K562 (cell line): Measurements from ENCODE around the gene IPP. TPM values are rescaled to one million over a fixed set of nuclear protein-coding genes. Genes with fewer than 3 reads are reported as not detected.

Experiments used
- ATF7 ChIP-seq: fragments of 450-650 bp; IDR thresholded peaks from 2 replicates; pipeline ENCODE4 v1.7.1; 2014; ENCODE audit warnings: mild to moderate bottlenecking, moderate library complexity
- HDAC8 ChIP-seq: fragments of 450-650 bp; IDR thresholded peaks from 2 replicates; pipeline ENCODE4 v1.6.1; 2016; ENCODE audit warnings: mild to moderate bottlenecking, missing genetic modification characterization, moderate library complexity, missing compliant biosample characterization
- MAFG ChIP-seq: fragments of 450-650 bp; conservative IDR thresholded peaks from 2 replicates; pipeline ENCODE4 v1.6.1; 2016; ENCODE audit warnings: missing genetic modification characterization, missing compliant biosample characterization
- MIER1 ChIP-seq: fragments of 450-650 bp; IDR thresholded peaks from 2 replicates; pipeline ENCODE4 v1.6.1; 2016; ENCODE audit warnings: antibody characterized with exemption, mild to moderate bottlenecking, low read depth
- MTA3 ChIP-seq: fragments of 450-650 bp; formaldehyde crosslinking; IDR thresholded peaks from 2 replicates; pipeline ENCODE4 v1.6.1; 2017; ENCODE audit warnings: mild to moderate bottlenecking, borderline replicate concordance
- NUFIP1 ChIP-seq: fragments of 450-650 bp; IDR thresholded peaks from 2 replicates; pipeline ENCODE4 v1.6.1; 2018; ENCODE audit not compliant: partially characterized antibody
- RCOR1 ChIP-seq, 2 experiments: IDR thresholded peaks; 2 replicates each; pipeline ENCODE4 v1.6.1; 2012; ENCODE audit warnings: low read depth in 2 of 2, low read length in 2 of 2, borderline replicate concordance in 1 of 2, improper control_type of control experiment in 1 of 2
- SMARCC2 ChIP-seq: fragments of 450-650 bp; IDR thresholded peaks from 2 replicates; pipeline ENCODE4 v1.6.1; 2017; ENCODE audit warnings: antibody characterized with exemption, moderate library complexity, mild to moderate bottlenecking, low read depth
- SP1 ChIP-seq: sonication (generic); formaldehyde crosslinking; IDR thresholded peaks from 2 replicates; pipeline ENCODE4 v1.8.1; 2022; ENCODE audit warnings: mild to moderate bottlenecking, missing genetic modification reagents
- ZMIZ1 ChIP-seq, 2 experiments: fragments of 150-350 bp in 1 of 2; IDR thresholded peaks; 2 replicates each; pipeline ENCODE4 v1.6.1; 2012 to 2016; ENCODE audit warnings: low read depth in 2 of 2, low read length in 2 of 2, mild to moderate bottlenecking in 1 of 2, moderate library complexity in 1 of 2
- ZNF143 ChIP-seq: sonication (generic); formaldehyde crosslinking; IDR thresholded peaks from 2 replicates; pipeline ENCODE4 v1.9.0; 2022; ENCODE audit warnings: mild to moderate bottlenecking, missing genetic modification reagents
- ZNF586 ChIP-seq: fragments of 450-650 bp; formaldehyde crosslinking; conservative IDR thresholded peaks from 2 replicates; pipeline ENCODE4 v1.4.0; 2020; ENCODE audit warnings: mild to moderate bottlenecking, moderate library complexity
- polyA plus RNA-seq, 8 experiments: library from polyadenylated mRNA; depleted of rRNA in 4 of 8; stranded (reverse) in 5 of 8; unstranded in 3 of 8; fragments of >200 nt; fragmentation: Nextera tagmentation in 2 of 8; fragmentation: Illumina TruSeq in 1 of 8; extraction: Ambion mirVana in 2 of 8; extraction: Trizol in 1 of 8; gene quantifications; 2 replicates each; pipeline versions ENCODE4 v1.2.1 to v1.2.3, GENCODE V29; 2011 to 2014; ENCODE audit warnings: inconsistent platforms in 1 of 8, missing spikeins in 1 of 8
- total RNA-seq, 7 experiments: library from RNA; depleted of rRNA in 6 of 7; stranded (reverse); fragments of >200 nt in 6 of 7; fragmentation: Illumina TruSeq in 2 of 7; extraction: Trizol in 2 of 7; gene quantifications; 2 replicates each; pipeline versions ENCODE4 v1.2.1 to v1.2.3, GENCODE V29; 2011 to 2021; ENCODE audit warnings: low replicate concordance in 1 of 7
- TF ChIP-seq, protein P1 (sequence below), 2 experiments: IDR thresholded peaks; 2 replicates each; pipeline ENCODE4 v1.6.1; 2011; ENCODE audit warnings: borderline replicate concordance in 1 of 2, control low read depth in 1 of 2, low read depth in 1 of 2, low read length in 1 of 2, mild to moderate bottlenecking in 1 of 2, mixed read lengths in 1 of 2, moderate library complexity in 1 of 2; ENCODE audit not compliant: insufficient read depth in 1 of 2, insufficient read length in 1 of 2, poor library complexity in 1 of 2, severe bottlenecking in 1 of 2; ENCODE audit errors: extremely low read depth in 1 of 2
- TF ChIP-seq, protein P2 (sequence below): sonication (generic); formaldehyde crosslinking; IDR thresholded peaks from 2 replicates; pipeline ENCODE4 v1.8.1; 2022; ENCODE audit warnings: missing genetic modification reagents
- TF ChIP-seq, protein P3 (sequence below): fragments of 450-650 bp; IDR thresholded peaks from 2 replicates; pipeline ENCODE4 v1.6.1; 2017; ENCODE audit warnings: antibody characterized with exemption, mild to moderate bottlenecking

The IPP gene
- total and polyA plus RNA-seq, 9 of the 15 experiments (the other 6 are each of a cell fraction or from before 2014, with no cell fraction given) = 6.9 to 15.1 (median 9.7) TPM

- TF ChIP-seq ATF7 = 0 out of 2 replicates have a peak, but pooled peaks have one; percentile 11
- TF ChIP-seq MTA3 = no peak
- no peak for TF ChIP-seq SMARCC2
- TF ChIP-seq, protein P1, sequence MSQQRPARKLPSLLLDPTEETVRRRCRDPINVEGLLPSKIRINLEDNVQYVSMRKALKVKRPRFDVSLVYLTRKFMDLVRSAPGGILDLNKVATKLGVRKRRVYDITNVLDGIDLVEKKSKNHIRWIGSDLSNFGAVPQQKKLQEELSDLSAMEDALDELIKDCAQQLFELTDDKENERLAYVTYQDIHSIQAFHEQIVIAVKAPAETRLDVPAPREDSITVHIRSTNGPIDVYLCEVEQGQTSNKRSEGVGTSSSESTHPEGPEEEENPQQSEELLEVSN (IDR thresholded peaks at IDR 0.05; ENCODE audit: borderline replicate concordance in 1 of 2, extremely low read depth in 1 of 2, insufficient read depth in 1 of 2, insufficient read length in 1 of 2, low read depth in 1 of 2, low read length in 1 of 2, poor library complexity in 1 of 2, severe bottlenecking in 1 of 2) = peak in 1 of 2 experiments; percentile 27
- no peak for TF ChIP-seq ZNF143 (CRISPR knock-in tag)
- TF ChIP-seq MIER1 = no peak
- TF ChIP-seq, protein P2, sequence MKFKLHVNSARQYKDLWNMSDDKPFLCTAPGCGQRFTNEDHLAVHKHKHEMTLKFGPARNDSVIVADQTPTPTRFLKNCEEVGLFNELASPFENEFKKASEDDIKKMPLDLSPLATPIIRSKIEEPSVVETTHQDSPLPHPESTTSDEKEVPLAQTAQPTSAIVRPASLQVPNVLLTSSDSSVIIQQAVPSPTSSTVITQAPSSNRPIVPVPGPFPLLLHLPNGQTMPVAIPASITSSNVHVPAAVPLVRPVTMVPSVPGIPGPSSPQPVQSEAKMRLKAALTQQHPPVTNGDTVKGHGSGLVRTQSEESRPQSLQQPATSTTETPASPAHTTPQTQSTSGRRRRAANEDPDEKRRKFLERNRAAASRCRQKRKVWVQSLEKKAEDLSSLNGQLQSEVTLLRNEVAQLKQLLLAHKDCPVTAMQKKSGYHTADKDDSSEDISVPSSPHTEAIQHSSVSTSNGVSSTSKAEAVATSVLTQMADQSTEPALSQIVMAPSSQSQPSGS (CRISPR knock-in tag) = no peak
- no peak for TF ChIP-seq ZNF586 (CRISPR knock-in tag)
- no peak for TF ChIP-seq RCOR1 (IDR thresholded peaks at IDR 0.05; ENCODE audit: borderline replicate concordance in 1 of 2, low read depth in 2 of 2, low read length in 2 of 2)
- no peak for TF ChIP-seq HDAC8
- no peak for TF ChIP-seq SP1
- TF ChIP-seq MAFG = no peak
- TF ChIP-seq ZMIZ1 (IDR thresholded peaks at IDR 0.05; ENCODE audit: low read depth in 2 of 2, low read length in 2 of 2) = no peak
- TF ChIP-seq NUFIP1 = no peak
- TF ChIP-seq, protein P3, sequence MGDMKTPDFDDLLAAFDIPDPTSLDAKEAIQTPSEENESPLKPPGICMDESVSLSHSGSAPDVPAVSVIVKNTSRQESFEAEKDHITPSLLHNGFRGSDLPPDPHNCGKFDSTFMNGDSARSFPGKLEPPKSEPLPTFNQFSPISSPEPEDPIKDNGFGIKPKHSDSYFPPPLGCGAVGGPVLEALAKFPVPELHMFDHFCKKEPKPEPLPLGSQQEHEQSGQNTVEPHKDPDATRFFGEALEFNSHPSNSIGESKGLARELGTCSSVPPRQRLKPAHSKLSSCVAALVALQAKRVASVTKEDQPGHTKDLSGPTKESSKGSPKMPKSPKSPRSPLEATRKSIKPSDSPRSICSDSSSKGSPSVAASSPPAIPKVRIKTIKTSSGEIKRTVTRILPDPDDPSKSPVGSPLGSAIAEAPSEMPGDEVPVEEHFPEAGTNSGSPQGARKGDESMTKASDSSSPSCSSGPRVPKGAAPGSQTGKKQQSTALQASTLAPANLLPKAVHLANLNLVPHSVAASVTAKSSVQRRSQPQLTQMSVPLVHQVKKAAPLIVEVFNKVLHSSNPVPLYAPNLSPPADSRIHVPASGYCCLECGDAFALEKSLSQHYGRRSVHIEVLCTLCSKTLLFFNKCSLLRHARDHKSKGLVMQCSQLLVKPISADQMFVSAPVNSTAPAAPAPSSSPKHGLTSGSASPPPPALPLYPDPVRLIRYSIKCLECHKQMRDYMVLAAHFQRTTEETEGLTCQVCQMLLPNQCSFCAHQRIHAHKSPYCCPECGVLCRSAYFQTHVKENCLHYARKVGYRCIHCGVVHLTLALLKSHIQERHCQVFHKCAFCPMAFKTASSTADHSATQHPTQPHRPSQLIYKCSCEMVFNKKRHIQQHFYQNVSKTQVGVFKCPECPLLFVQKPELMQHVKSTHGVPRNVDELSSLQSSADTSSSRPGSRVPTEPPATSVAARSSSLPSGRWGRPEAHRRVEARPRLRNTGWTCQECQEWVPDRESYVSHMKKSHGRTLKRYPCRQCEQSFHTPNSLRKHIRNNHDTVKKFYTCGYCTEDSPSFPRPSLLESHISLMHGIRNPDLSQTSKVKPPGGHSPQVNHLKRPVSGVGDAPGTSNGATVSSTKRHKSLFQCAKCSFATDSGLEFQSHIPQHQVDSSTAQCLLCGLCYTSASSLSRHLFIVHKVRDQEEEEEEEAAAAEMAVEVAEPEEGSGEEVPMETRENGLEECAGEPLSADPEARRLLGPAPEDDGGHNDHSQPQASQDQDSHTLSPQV = peak; percentile 89
These were observed 18.9 kb upstream of the IPP start (continued) for GRCh38 chr1:45769261-45769932.
